Left ventricle myocardium inferior (tissue), 1 donor: Measurements from ENCODE around the gene KLHL24. TPM values are rescaled to one million over a fixed set of nuclear protein-coding genes. Genes with fewer than 3 reads are reported as not detected.
A peak's percentile ranks its signal among the peaks of the same experiment; 100 is the strongest.

ENCODE experiments used
- DNase-seq: peaks from one replicate; pipeline ENCODE4 v3.0.0-alpha.2; 2020
- H3K27ac ChIP-seq: fragments of 200-600 bp; replicated peaks from 2 replicates; pipeline ENCODE4 v1.8.0; 2021
- H3K27me3 ChIP-seq: fragments of 200-600 bp; 2 replicates; pipeline ENCODE4 v1.8.0; 2021; ENCODE audit warnings: low read depth
- H3K36me3 ChIP-seq: fragments of 200-600 bp; 2 replicates; pipeline ENCODE4 v1.8.0; 2021
- H3K4me1 ChIP-seq: fragments of 200-600 bp; 2 replicates; pipeline ENCODE4 v1.8.0; 2021
- H3K4me3 ChIP-seq: fragments of 200-600 bp; 2 replicates; pipeline ENCODE4 v1.8.0; 2021; ENCODE audit warnings: mild to moderate bottlenecking, moderate library complexity
- H3K9me3 ChIP-seq: fragments of 200-600 bp; replicated peaks from 2 replicates; pipeline ENCODE4 v1.8.0; 2021
- CTCF ChIP-seq: fragments of 200-600 bp; IDR thresholded peaks from 2 replicates; pipeline ENCODE4 v1.8.0; 2021; ENCODE audit warnings: antibody characterized with exemption, mild to moderate bottlenecking, borderline replicate concordance
- intact Hi-C: fragments of 100-400 bp; cut with micrococcal nuclease; formaldehyde crosslinking; loops from one replicate; pipeline ENCODE4 v1.11.0; 2022
- total RNA-seq: library from RNA; stranded (reverse); fragmentation: NEBNext Ultra II Directional; extraction: Animal tissue kit (Norgen Biotek cat#: 25700); gene quantifications from one replicate; pipeline ENCODE4 v1.2.1, GENCODE V29; 2021
- donor health status: DM: no; HTN: yes; CAD: no; lungs with severe emphysema.

Gene KLHL24
- total RNA-seq, 1 donor from 2014 or later: 217 TPM

- H3K4me3 ChIP-seq: no peak overlapping the region
- H3K4me1 ChIP-seq: peaks cover 79% of the 10 kb centered on the region
- intact Hi-C loops: no loop called here
- H3K27me3 ChIP-seq: no peaks in the 10 kb centered on the region
- DNase-seq: no peak
- no peak for TF ChIP-seq CTCF
- H3K36me3 ChIP-seq: peaks cover 80% of the 10 kb centered on the region
- H3K27ac ChIP-seq: no peak overlapping the region
- peaks cover 46% of the 10 kb centered on the region for H3K9me3 ChIP-seq
Observed at GRCh38 chr3:183653209-183654064, 18.0 kb downstream of the KLHL24 start.

- Histone ChIP-seq H3K36me3 (peaks cover 79% of the 10 kb centered on the region), H3K9me3 (peaks cover 46% of the 10 kb centered on the region), H3K4me1 (peaks cover 74% of the 10 kb centered on the region), H3K4me3 (no peak overlapping the region), H3K27me3 (no peaks in the 10 kb centered on the region), H3K27ac (peak overlapping the region; percentile 11)
- intact Hi-C loops: no loop called here
- no peak for DNase-seq
- TF ChIP-seq CTCF: no peak
Observed at GRCh38 chr3:183654727-183655126, 19.3 kb downstream of the KLHL24 start.

- TF ChIP-seq CTCF: no peak
- no peaks in the 10 kb centered on the region for H3K9me3 ChIP-seq
- H3K27me3 ChIP-seq: no peaks in the 10 kb centered on the region
- peaks cover 72% of the 10 kb centered on the region for H3K36me3 ChIP-seq
- peak overlapping the region; percentile 15 for H3K4me3 ChIP-seq
- no peak for DNase-seq
- H3K4me1 ChIP-seq: peaks cover 61% of the 10 kb centered on the region
- peak overlapping the region; percentile 4 for H3K27ac ChIP-seq
- intact Hi-C loops: no loop called here
Observed at GRCh38 chr3:183662099-183662498, 26.7 kb downstream of the KLHL24 start.

- Histone ChIP-seq H3K9me3 (no peaks in the 10 kb centered on the region), H3K4me1 (peaks cover 55% of the 10 kb centered on the region), H3K36me3 (peaks cover 82% of the 10 kb centered on the region), H3K27ac (peak overlapping the region; percentile 17), H3K27me3 (no peaks in the 10 kb centered on the region), H3K4me3 (no peak overlapping the region)
- no peak for DNase-seq
- intact Hi-C loops: no loop called here
- no peak for TF ChIP-seq CTCF
Observed at GRCh38 chr3:183664913-183665381, 29.5 kb downstream of the KLHL24 start.

GRCh38 chr3:183680061-183680460 lies 44.6 kb downstream of the KLHL24 start:
- peaks cover 65% of the 10 kb centered on the region for H3K36me3 ChIP-seq
- peaks cover 4% of the 10 kb centered on the region for H3K4me1 ChIP-seq

More at GRCh38 chr3:183680061-183680460, 44.6 kb downstream of the KLHL24 start:
- Histone ChIP-seq H3K27me3 (no peaks in the 10 kb centered on the region), H3K27ac (no peak overlapping the region), H3K9me3 (no peaks in the 10 kb centered on the region), H3K4me3 (no peak overlapping the region)
- no peak for TF ChIP-seq CTCF
- intact Hi-C loops: no loop called here
- no peak for DNase-seq
